Right cardiac atrium (tissue), 5 donors: ENCODE data around the gene CARMIL1. TPM values are rescaled to one million over a fixed set of nuclear protein-coding genes. Genes with fewer than 3 reads are reported as not detected.

Experiments
- ATAC-seq, 2 donors: fragments of 200-7000 bp; cut with Tn5 transposase; one replicate each; pipeline versions ENCODE4 v1.8.0 to v1.9.1; 2020; ENCODE audit warnings: moderate library complexity in 2 of 2, mild to moderate bottlenecking in 1 of 2
- DNase-seq, 3 donors: peaks; one replicate each; pipeline ENCODE4 v3.0.0-alpha.2; 2020
- H3K27ac ChIP-seq: one replicate; pipeline ENCODE4 v1.5.1; 2013; ENCODE audit warnings: mild to moderate bottlenecking, low read length, control low read depth, moderate library complexity
- H3K27me3 ChIP-seq: one replicate; pipeline ENCODE4 v1.6.1; 2013; ENCODE audit not compliant: control insufficient read depth, insufficient read depth
- H3K4me1 ChIP-seq: one replicate; pipeline ENCODE4 v1.6.1; 2013; ENCODE audit warnings: low read length; ENCODE audit not compliant: control insufficient read depth, insufficient read depth
- H3K4me3 ChIP-seq: one replicate; pipeline ENCODE4 v1.5.1; 2013; ENCODE audit warnings: low read length, control low read depth
- H3K9me3 ChIP-seq: one replicate; pipeline ENCODE4 v1.6.1; 2013; ENCODE audit warnings: low read length; ENCODE audit not compliant: control insufficient read depth
- WGBS: extraction: QIAGEN DNeasy Blood & Tissue Kit; methylation state at CpG from one replicate; pipeline ENCODE4 v1.1.7; 2013; 5-methylcytosine and 5-hydroxymethylcytosine counted together
- intact Hi-C, 4 donors: fragments of 100-400 bp; cut with DNase I; formaldehyde crosslinking; loops; one replicate each; pipeline versions ENCODE4 v1.11.0 to v1.14.0; 2022 to 2023
- long read RNA-seq, 4 donors: library from polyadenylated mRNA; unstranded; transcript quantifications; one replicate each; pipeline ENCODE4 v2.0.0, GENCODE V29; 2020 to 2021
- polyA plus RNA-seq: library from polyadenylated mRNA; stranded (reverse); fragments of 200-250 nt; gene quantifications from one replicate; pipeline ENCODE4 v1.2.3, GENCODE V29; 2013
- total RNA-seq, 4 donors: library from RNA; stranded (reverse); fragmentation: NEBNext Ultra II Directional; extraction: Animal tissue kit (Norgen Biotek cat#: 25700); gene quantifications; one replicate each; pipeline ENCODE4 v1.2.1, GENCODE V29; 2021
- donor health status: healthy with polysubstance abuse.
- donor health status: DM: no; HTN: yes; CAD: no.
- donor health status: DM: no; HTN: no; CAD: no.
- donor health status: DM: no; HTN: yes; CAD: no; lungs with severe emphysema.
- donor health status: DM: yes; HTN: yes; CAD: no.

The CARMIL1 gene
- total RNA-seq (10 to 100 TPM; 16.8 to 19.8 (median 18.1) TPM), polyA plus RNA-seq (9.5 TPM)
- long read RNA-seq, donor 1, partial matches to known transcripts: 8 of 14 reads
- long read RNA-seq, donor 1, other reads (novel, unspliced or antisense): 6 of 14 reads
- long read RNA-seq, donor 2, partial matches to known transcripts: 2 of 4 reads
- long read RNA-seq, donor 2, other reads (novel, unspliced or antisense): 2 of 4 reads
- long read RNA-seq, donor 3, partial matches to known transcripts: 6 of 14 reads
- long read RNA-seq, donor 3, other reads (novel, unspliced or antisense): 8 of 14 reads
- long read RNA-seq, donor 4, partial matches to known transcripts: 2 of 3 reads
- long read RNA-seq, donor 4, other reads (novel, unspliced or antisense): 1 of 3 reads

DNA sequence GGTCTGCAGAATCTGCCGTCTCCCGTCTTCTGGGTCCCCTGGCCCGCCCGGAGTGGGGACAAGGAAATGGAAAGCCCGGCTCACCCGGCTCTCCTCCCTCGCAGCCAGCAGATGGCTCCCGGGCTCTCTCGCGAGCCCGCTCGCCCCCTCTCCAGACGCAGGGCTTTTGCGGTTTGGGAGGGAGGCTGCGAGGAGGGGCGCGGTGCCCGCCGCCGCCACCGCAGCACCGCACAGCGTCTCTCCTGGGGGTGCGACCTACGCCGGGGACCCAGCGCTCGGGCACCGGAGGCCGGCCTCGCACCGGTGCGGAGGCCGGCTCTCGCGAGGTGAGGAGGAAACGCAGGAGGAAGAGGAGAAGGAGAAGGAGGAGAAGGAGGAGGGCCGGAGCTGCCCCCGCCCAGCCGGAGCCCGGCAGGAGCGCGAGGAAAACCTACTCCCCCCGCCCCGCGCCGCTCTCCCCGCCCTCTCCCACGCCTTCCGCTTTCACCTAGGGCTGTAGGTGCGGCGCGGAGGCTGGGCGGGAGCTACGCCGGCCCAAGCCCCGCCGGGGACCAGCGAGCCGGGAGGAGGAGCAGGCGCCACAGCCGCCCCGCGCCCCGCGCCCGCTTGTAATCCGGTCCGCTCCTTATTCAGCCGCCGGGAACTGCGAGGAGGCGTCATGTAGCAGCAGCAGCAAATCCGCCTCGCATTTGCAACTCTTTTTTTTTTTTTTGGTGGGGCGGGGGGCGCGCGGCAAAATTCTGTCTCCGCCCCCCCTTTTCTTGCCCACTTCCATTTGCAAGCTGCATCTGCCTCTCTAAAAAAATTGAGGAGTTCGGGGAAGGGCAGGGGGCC, at the start of gene CARMIL1:
Gene CARMIL1, plus strand, starts transcription at position 461 of the 834 bp plus-strand sequence. CDS start 422 bp downstream, outside the sequence.
- peak; percentile 92 to 95 for ATAC-seq
- DNase-seq: peak; percentile 81 to 93 (median 91)
- Histone ChIP-seq H3K9me3 (no peaks in the 10 kb centered on the region), H3K27me3 (no peaks in the 10 kb centered on the region), H3K4me3 (peak within 1 kb of the TSS; percentile 69), H3K4me1 (peaks cover 3% of the 10 kb centered on the region), H3K27ac (peak within 1 kb of the TSS; percentile 82)
- WGBS: under 1% methylated on average over 81 of the region's 81 CpGs
- intact Hi-C loops: loop anchor here (2.0 to 5.0 kb wide), 3 partner anchors 208 to 212 kb away; no protein-coding TSS in a partner anchor

DNA sequence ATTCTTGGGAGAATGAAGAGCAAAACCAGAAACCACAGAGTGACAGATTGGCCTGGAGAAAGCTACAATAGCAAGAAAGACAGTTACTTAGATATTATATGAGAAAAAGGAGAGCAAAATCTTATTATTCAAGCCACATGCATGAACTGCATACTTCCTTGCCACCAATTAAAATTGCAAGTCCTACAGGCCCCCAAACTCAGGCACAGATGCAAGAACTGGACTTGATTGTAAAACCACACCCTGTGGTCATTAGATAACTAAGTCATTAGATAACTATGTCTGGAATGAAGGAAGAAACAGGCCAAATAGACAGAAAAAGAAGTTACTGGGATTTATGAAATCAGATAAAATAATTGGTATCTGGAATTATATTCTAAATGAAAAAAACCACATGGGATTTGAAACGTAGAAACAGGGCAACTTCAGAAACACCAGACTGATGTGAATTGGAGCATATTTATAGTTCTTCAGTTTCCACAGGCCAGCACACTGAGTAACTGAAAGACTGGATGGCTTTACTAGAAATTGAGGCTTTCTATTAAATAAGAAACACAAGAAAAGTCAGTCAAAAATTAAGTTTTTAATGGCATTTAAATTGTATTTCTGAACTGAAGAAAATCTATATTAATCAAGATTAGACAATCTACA, 49.4 kb upstream of the CARMIL1 start:
- no peak overlapping the region for H3K4me3 ChIP-seq
- no peaks in the 10 kb centered on the region for H3K27me3 ChIP-seq
- intact Hi-C loops: loop anchor here in 1 of 4 donors (5.0 to 10.0 kb wide), 2 partner anchors 375 to 488 kb away; no protein-coding TSS in a partner anchor
- no peak for DNase-seq
- 37% methylated on average over 1 of the region's 1 CpG for WGBS
- H3K9me3 ChIP-seq: no peaks in the 10 kb centered on the region
- H3K4me1 ChIP-seq: no peaks in the 10 kb centered on the region
- no peak for ATAC-seq
- H3K27ac ChIP-seq: no peak overlapping the region

DNA sequence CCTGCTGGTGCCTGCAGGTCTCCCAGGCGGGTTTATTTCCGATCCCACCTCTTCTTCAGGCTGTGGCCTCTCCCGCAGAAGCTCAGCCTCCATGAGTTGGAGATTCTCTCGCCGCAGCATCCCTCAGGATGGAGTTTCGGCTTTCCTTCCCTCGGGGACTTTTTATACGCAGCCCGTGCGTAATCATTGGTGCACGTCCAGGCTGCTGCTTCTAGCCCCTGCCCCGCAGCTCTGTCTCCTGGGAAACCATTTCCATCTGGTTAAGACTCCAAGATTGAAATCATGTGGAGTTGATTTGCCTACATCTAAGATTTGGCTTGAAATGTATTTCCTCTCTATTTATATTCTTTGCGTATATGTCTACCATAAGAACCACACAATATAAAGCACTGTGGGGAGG, 46.7 kb upstream of the CARMIL1 start:
- peak; percentile 28 to 62 (median 49) for DNase-seq
- intact Hi-C loops: loop anchor here in 1 of 4 donors (5.0 kb wide), 1 partner anchor 485 kb away; no protein-coding TSS in a partner anchor
- Histone ChIP-seq H3K9me3 (no peaks in the 10 kb centered on the region), H3K27ac (no peak overlapping the region), H3K4me1 (no peaks in the 10 kb centered on the region), H3K27me3 (no peaks in the 10 kb centered on the region), H3K4me3 (no peak overlapping the region)
- ATAC-seq: no peak
- 80% methylated on average over 13 of the region's 13 CpGs for WGBS

DNA sequence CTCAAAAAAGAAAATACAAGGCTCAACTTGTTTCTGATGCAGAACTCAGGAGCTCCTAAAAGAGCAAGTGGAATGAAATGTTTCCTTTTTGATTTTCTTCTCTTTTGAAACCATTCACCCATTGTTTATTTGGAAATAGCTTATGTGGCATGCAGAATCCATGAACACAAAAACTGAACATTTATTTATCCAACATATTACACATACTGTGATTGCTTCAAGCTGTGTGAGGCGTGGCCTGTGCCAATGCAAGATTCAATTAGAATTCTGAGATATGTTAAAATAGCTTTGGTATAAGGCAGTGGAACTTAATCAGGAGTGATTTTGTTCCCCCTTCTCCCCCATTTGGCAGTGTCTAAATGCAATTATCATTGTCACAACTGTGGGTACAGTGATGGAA, 45.9 kb upstream of the CARMIL1 start:
- no peak for ATAC-seq

DNA sequence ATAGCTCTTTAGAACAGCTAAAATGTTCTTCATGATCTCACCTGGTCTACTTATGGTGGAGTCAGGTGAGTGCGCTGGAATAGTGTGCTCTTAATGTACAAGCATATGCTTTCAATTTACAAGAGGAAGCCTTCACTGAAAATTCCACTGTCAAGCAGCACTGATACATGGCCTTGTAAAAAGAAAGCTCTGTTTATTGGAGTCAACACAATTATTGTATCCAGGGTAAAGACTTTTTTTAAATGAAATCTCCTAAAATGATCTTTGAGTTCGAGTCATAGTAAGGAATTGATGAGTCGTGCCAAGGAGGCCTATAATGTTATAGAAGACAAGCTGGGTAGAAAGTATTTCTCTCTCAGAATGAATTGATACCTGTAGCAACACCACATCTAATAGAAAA, 41.6 kb upstream of the CARMIL1 start:
- Histone ChIP-seq H3K27ac (no peak overlapping the region), H3K9me3 (no peaks in the 10 kb centered on the region), H3K4me1 (no peaks in the 10 kb centered on the region), H3K4me3 (no peak overlapping the region), H3K27me3 (no peaks in the 10 kb centered on the region)
- ATAC-seq (no peak), DNase-seq (no peak)
- intact Hi-C loops: no loop called here
- WGBS: 86% methylated on average over 3 of the region's 3 CpGs

More for the DNA sequence above, 45.9 kb upstream of the CARMIL1 start:
- Histone ChIP-seq H3K9me3 (no peaks in the 10 kb centered on the region), H3K27me3 (no peaks in the 10 kb centered on the region), H3K4me3 (no peak overlapping the region), H3K4me1 (no peaks in the 10 kb centered on the region), H3K27ac (no peak overlapping the region)
- intact Hi-C loops: loop anchor here in 1 of 4 donors (5.0 kb wide), 1 partner anchor 484 kb away; no protein-coding TSS in a partner anchor
- WGBS: 93% methylated on average over 1 of the region's 1 CpG
- DNase-seq: no peak

DNA sequence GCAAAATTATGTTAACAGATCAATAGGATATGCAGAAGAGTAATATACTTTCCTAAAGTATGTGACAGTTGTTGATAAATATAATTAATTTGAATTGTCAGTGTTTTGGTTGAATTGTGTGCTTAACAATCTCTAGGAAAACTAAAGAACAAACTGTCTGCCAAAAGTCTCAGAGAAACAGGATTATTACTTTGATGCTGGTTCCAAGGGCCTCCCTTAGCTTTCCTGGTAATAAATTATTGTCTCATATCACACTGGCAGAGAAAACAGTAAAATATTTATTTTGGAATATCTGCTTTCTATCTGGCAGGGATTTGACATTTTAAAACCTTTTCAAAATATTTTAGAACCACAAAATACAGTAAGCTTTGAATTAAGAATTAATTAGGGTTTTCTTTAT, 40.1 kb upstream of the CARMIL1 start:
- Histone ChIP-seq H3K27me3 (no peaks in the 10 kb centered on the region), H3K9me3 (no peaks in the 10 kb centered on the region), H3K4me3 (no peak overlapping the region), H3K4me1 (no peaks in the 10 kb centered on the region), H3K27ac (no peak overlapping the region)
- no peak for DNase-seq
- peak in 1 of 2 donors; percentile 61 for ATAC-seq
- intact Hi-C loops: no loop called here

DNA sequence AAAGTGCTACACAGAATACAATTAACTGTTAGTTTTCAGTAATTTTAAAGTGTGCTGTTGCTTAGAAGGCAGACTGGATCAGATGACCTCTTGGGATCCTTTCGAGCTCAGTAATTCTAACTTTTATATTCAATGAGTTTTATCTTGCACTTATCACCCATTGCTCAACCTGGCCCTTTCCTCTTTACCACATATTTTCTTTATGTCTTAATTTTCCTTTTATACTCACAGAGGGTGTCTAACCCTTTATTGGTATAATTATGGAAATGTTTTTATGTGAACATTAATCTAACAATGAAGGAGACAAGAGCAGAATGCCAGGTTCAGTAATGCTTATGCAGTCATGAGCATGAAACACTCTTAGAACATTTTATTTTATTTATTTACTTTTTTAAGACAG, 39.7 kb upstream of the CARMIL1 start:
- Histone ChIP-seq H3K4me3 (no peak overlapping the region), H3K27me3 (no peaks in the 10 kb centered on the region), H3K4me1 (no peaks in the 10 kb centered on the region), H3K9me3 (no peaks in the 10 kb centered on the region), H3K27ac (no peak overlapping the region)
- DNase-seq (no peak), ATAC-seq (peak in 1 of 2 donors; percentile 60)
- WGBS: 41% methylated on average over 1 of the region's 1 CpG
- intact Hi-C loops: no loop called here

DNA sequence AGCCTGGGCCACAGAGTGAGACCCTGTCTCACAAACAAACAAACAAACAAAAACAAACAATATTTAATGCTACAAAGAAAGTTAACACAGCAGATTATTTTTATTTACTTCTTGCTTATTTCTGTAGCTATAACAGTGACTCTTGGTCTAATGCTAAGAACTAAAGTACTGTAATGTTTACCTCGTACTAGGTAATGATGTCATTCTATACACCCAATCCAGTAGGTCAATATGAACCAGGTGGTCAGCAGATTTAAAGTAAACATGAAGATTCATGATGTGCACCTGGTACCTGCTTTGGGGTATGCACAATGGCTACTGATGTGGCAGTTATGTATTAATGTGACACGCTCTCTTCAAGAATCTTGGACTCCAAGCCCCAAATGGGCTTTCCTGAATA, 36.6 kb upstream of the CARMIL1 start:
- DNase-seq: no peak
- Histone ChIP-seq H3K4me3 (no peak overlapping the region), H3K9me3 (no peaks in the 10 kb centered on the region), H3K27ac (no peak overlapping the region), H3K4me1 (no peaks in the 10 kb centered on the region), H3K27me3 (no peaks in the 10 kb centered on the region)
- 97% methylated on average over 2 of the region's 2 CpGs for WGBS
- intact Hi-C loops: no loop called here
- no peak for ATAC-seq

DNA sequence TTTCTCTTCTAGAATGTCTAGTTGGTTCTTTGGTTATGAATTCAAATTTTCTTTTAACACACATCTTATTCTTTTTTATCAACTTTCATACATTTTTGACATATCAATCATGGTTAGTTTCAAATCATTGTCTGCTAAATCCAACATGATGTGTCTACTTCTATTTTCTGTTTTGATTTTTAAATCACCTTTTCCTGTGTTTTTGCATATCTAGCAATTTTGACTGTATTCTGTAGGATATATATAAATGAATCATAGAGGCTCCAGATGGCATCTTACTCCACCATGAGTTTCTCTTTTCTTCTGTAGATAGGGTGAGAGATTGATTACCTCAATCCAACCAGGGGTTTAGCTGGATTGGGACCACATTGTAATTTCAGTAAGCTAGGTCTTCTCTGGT, 34.3 kb upstream of the CARMIL1 start:
- ATAC-seq: no peak
- DNase-seq: no peak
- intact Hi-C loops: no loop called here
- Histone ChIP-seq H3K4me1 (no peaks in the 10 kb centered on the region), H3K27ac (no peak overlapping the region), H3K9me3 (no peaks in the 10 kb centered on the region), H3K27me3 (no peaks in the 10 kb centered on the region), H3K4me3 (no peak overlapping the region)

DNA sequence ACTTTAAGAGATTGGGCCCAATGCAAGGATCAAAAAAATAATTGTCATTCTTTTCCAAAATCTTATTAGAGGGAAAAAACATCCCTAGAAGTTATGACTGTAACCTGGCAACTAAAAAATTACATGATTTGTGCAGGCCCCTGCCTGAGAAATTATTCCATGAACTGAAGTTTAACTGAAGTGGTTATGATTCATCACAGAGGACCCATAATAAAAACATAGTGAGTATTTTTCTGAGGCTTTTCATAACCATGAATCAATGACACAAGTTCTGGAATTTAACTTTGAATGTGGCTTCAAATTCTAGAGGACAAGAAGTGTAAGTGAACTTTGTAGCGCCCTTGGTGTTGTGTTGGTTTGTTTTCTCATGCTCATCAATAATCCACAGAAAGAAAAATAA, 31.1 kb upstream of the CARMIL1 start:
- Histone ChIP-seq H3K9me3 (no peaks in the 10 kb centered on the region), H3K27me3 (no peaks in the 10 kb centered on the region), H3K27ac (no peak overlapping the region), H3K4me1 (no peaks in the 10 kb centered on the region), H3K4me3 (no peak overlapping the region)
- WGBS: 93% methylated on average over 1 of the region's 1 CpG
- ATAC-seq (no peak), DNase-seq (no peak)
- intact Hi-C loops: no loop called here

DNA sequence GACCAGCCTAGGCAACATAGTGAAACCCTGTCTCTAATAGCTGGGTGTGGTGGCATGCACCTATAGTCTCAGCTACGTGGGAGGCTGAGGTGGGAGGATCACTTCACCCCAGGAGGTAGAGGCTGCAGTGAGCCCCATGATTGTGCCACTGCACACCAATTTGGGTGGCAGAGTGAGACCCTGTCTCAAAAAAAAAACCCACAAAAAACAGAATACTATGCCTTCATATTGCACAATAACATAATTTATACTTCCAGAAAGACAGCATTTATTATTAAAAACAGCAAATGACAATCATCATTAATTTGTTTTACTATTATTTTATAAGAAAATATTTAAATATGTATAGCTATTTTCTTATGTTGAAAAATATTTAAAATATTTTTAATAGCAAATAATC, 30.0 kb upstream of the CARMIL1 start:
- DNase-seq (no peak), ATAC-seq (no peak)
- no peaks in the 10 kb centered on the region for H3K4me1 ChIP-seq
- no peak overlapping the region for H3K4me3 ChIP-seq
- intact Hi-C loops: no loop called here
- H3K27me3 ChIP-seq: no peaks in the 10 kb centered on the region
- H3K27ac ChIP-seq: no peak overlapping the region
- H3K9me3 ChIP-seq: no peaks in the 10 kb centered on the region
- 82% methylated on average over 1 of the region's 1 CpG for WGBS
